Neural cell (in vitro differentiated cells): Measurements from ENCODE around the gene BNIP3. TPM values are rescaled to one million over a fixed set of nuclear protein-coding genes. Genes with fewer than 3 reads are reported as not detected.

Experiments
- H2AFZ ChIP-seq: fragments of 200-600, 300-800 bp; sonication (generic), shearing (Covaris generic); 2 replicates; pipeline ENCODE4 v1.6.0; 2014; ENCODE audit warnings: low read depth, mild to moderate bottlenecking, antibody characterized with exemption, low read length, moderate library complexity
- H3F3A ChIP-seq: fragments of 200-600 bp; shearing (Covaris generic); 2 replicates; pipeline ENCODE4 v1.6.1; 2016; ENCODE audit warnings: mild to moderate bottlenecking, moderate library complexity, mixed read lengths, antibody characterized with exemption, low read length; ENCODE audit not compliant: insufficient read depth, poor library complexity, severe bottlenecking
- H3K27ac ChIP-seq: fragments of 200-600, 300-800 bp; sonication (generic), shearing (Covaris generic); 2 replicates; pipeline ENCODE4 v1.5.1; 2014; ENCODE audit warnings: mild to moderate bottlenecking, low read length, moderate library complexity
- H3K27me3 ChIP-seq: fragments of 300-800, 200-600 bp; sonication (generic), shearing (Covaris generic); 2 replicates; pipeline ENCODE4 v1.6.0; 2014; ENCODE audit warnings: mild to moderate bottlenecking, low read depth, low read length, moderate library complexity; ENCODE audit not compliant: insufficient read depth
- H3K36me3 ChIP-seq: fragments of 300-800, 200-600 bp; sonication (generic), shearing (Covaris generic); 2 replicates; pipeline ENCODE4 v1.5.1; 2014; ENCODE audit warnings: mild to moderate bottlenecking, antibody characterized with exemption, low read length, moderate library complexity; ENCODE audit not compliant: insufficient read depth
- H3K4me2 ChIP-seq: fragments of 300-800, 200-600 bp; sonication (generic), shearing (Covaris generic); 2 replicates; pipeline ENCODE4 v1.6.0; 2014; ENCODE audit warnings: mild to moderate bottlenecking, low read length
- H3K4me3 ChIP-seq: fragments of 300-800, 200-600 bp; sonication (generic), shearing (Covaris generic); 2 replicates; pipeline ENCODE4 v1.5.1; 2014; ENCODE audit warnings: mild to moderate bottlenecking, low read length, moderate library complexity
- H3K79me2 ChIP-seq: fragments of 200-600 bp; shearing (Covaris generic); replicated peaks from 2 replicates; pipeline ENCODE4 v1.6.0; 2014; ENCODE audit warnings: mild to moderate bottlenecking, low read length, moderate library complexity; ENCODE audit not compliant: insufficient read depth
- H3K9ac ChIP-seq: fragments of 300-800, 200-600 bp; sonication (generic), shearing (Covaris generic); 2 replicates; pipeline ENCODE4 v1.6.1; 2016; ENCODE audit warnings: mild to moderate bottlenecking, low read length, mixed read lengths
- H3K9me2 ChIP-seq: fragments of 200-600 bp; shearing (Covaris generic); 2 replicates; pipeline ENCODE4 v1.6.1; 2016; ENCODE audit warnings: mild to moderate bottlenecking, low read length, mixed read lengths; ENCODE audit not compliant: insufficient read depth
- H3K9me3 ChIP-seq: fragments of 200-600, 300-800 bp; sonication (generic), shearing (Covaris generic); 2 replicates; pipeline ENCODE4 v1.6.1; 2016; ENCODE audit warnings: mild to moderate bottlenecking, mixed run types, low read length, moderate library complexity, mixed read lengths
- H4K20me1 ChIP-seq: fragments of 200-600 bp; shearing (Covaris generic); 2 replicates; pipeline ENCODE4 v1.6.1; 2016; ENCODE audit warnings: mild to moderate bottlenecking, mixed run types; ENCODE audit not compliant: insufficient read depth
- EP300 ChIP-seq: fragments of 450-650 bp; conservative IDR thresholded peaks from 2 replicates; pipeline ENCODE4 v1.6.1; 2014; ENCODE audit warnings: antibody characterized with exemption, mild to moderate bottlenecking, moderate library complexity; ENCODE audit not compliant: poor library complexity, severe bottlenecking
- EZH2 ChIP-seq: fragments of 200-600, 300-800 bp; shearing (Covaris generic), sonication (generic); IDR thresholded peaks from 2 replicates; pipeline ENCODE4 v1.6.1; 2014; ENCODE audit warnings: antibody characterized with exemption, low read length, borderline replicate concordance, mild to moderate bottlenecking; ENCODE audit not compliant: insufficient read depth, poor library complexity, severe bottlenecking
- MXI1 ChIP-seq: fragments of 450-650 bp; conservative IDR thresholded peaks from 2 replicates; pipeline ENCODE4 v1.6.1; 2014; ENCODE audit warnings: antibody characterized with exemption, mild to moderate bottlenecking; ENCODE audit not compliant: poor library complexity, severe bottlenecking
- RAD21 ChIP-seq: fragments of 450-650 bp; conservative IDR thresholded peaks from 2 replicates; pipeline ENCODE4 v1.6.1; 2014; ENCODE audit warnings: antibody characterized with exemption, mild to moderate bottlenecking, moderate library complexity
- REST ChIP-seq: IDR thresholded peaks from 2 replicates; pipeline ENCODE4 v1.6.1; 2012; ENCODE audit warnings: borderline replicate concordance
- TAF1 ChIP-seq: IDR thresholded peaks from 2 replicates; pipeline ENCODE4 v1.6.1; 2012; ENCODE audit warnings: low read depth
- polyA plus RNA-seq: library from polyadenylated mRNA; depleted of rRNA; stranded (reverse); fragments of >200 nt; gene quantifications from 2 replicates; pipeline ENCODE4 v1.2.3, GENCODE V29; 2014
- TF ChIP-seq, protein P1 (sequence below): fragments of 450-650 bp; IDR thresholded peaks from 2 replicates; pipeline ENCODE4 v1.5.1; 2014; ENCODE audit warnings: antibody characterized with exemption, mild to moderate bottlenecking, moderate library complexity; ENCODE audit not compliant: poor library complexity, severe bottlenecking

The BNIP3 gene
- polyA plus RNA-seq, 1 donor from 2014 or later, result 77.1 TPM

DNA sequence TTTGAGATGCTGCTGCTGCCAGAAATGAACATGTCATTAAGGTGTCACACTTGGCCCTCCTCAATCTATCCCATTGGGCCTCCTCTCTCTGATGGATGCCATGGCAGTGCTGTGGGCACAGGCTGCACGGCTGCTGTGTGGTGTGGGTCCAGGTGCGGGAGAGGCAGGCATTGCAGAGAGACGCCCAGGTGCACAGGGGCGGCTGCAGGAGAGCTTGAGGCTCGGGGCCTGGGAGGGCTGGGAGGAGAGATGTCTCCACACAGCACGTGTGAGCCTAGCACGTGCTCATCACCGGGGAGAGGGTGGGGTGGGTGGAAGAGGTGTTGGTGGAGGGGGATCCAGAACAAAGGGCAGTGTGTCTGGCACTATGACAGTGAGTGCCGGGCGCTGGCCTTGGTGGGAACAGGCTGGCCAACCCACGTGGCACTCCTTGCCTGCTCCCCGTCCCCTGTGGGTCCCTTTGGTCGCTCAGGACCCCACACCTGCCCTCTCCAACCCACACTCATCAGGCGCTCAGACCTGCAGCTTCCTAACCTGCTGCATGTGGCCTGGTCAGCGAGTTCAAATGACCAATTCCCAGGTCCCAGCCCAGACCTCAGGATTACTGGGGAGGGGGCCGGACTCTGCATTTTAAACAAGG lies 39.9 kb upstream of the BNIP3 start:
- no peak for TF ChIP-seq TAF1
- TF ChIP-seq, protein P1, sequence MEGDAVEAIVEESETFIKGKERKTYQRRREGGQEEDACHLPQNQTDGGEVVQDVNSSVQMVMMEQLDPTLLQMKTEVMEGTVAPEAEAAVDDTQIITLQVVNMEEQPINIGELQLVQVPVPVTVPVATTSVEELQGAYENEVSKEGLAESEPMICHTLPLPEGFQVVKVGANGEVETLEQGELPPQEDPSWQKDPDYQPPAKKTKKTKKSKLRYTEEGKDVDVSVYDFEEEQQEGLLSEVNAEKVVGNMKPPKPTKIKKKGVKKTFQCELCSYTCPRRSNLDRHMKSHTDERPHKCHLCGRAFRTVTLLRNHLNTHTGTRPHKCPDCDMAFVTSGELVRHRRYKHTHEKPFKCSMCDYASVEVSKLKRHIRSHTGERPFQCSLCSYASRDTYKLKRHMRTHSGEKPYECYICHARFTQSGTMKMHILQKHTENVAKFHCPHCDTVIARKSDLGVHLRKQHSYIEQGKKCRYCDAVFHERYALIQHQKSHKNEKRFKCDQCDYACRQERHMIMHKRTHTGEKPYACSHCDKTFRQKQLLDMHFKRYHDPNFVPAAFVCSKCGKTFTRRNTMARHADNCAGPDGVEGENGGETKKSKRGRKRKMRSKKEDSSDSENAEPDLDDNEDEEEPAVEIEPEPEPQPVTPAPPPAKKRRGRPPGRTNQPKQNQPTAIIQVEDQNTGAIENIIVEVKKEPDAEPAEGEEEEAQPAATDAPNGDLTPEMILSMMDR, result no peak
- TF ChIP-seq EP300, result no peak
- no peak for TF ChIP-seq EZH2
- TF ChIP-seq RAD21, result no peak
- no peak for TF ChIP-seq MXI1
- Histone ChIP-seq H2AFZ (no peak overlapping the region), H3K9ac (no peak overlapping the region), H3K4me2 (no peak overlapping the region), H3K9me2 (no peaks in the 10 kb centered on the region), H3K27ac (no peak overlapping the region), H3K9me3 (no peaks in the 10 kb centered on the region), H3K27me3 (peaks cover 5% of the 10 kb centered on the region), H4K20me1 (no peaks in the 10 kb centered on the region), H3K79me2 (no peaks in the 10 kb centered on the region), H3K36me3 (no peaks in the 10 kb centered on the region), H3F3A (no peaks in the 10 kb centered on the region), H3K4me3 (no peak overlapping the region)

DNA sequence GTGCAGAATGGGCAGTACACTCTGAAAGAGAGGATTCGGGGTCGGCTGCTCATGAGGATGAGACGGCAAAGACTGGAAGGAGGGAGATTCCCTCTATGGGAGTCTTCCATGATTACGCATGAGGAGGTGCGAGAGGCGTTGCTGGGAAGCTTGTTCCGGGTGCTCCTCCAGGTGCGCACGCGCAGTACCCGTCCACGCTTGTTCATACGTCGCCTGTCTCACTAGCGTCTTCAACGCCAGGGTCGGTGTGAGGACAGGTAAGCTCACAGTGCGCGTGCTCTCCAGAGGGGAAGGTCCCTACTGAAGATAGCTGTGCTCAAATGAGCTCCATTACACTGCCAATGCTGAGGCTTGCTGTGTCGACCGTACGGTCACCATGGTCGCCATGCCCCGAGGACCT lies 39.3 kb upstream of the BNIP3 start:
- Histone ChIP-seq H2AFZ (no peak overlapping the region), H3K79me2 (no peaks in the 10 kb centered on the region), H3K4me3 (no peak overlapping the region), H3K9me3 (no peaks in the 10 kb centered on the region), H3K36me3 (no peaks in the 10 kb centered on the region), H3K9me2 (no peaks in the 10 kb centered on the region), H3K27ac (no peak overlapping the region), H3F3A (no peaks in the 10 kb centered on the region), H3K27me3 (peaks cover 5% of the 10 kb centered on the region), H3K4me2 (no peak overlapping the region), H4K20me1 (no peaks in the 10 kb centered on the region), H3K9ac (no peak overlapping the region)
- no peak for TF ChIP-seq REST
- no peak for TF ChIP-seq TAF1
- TF ChIP-seq, protein P1, result no peak
